HG02981 (cell line): ENCODE results near the gene MVK.

Source experiments
- ATAC-seq: cut with Tn5 transposase; IDR thresholded peaks from one replicate; pipeline ENCODE4 v1.9.1; 2021; ENCODE audit warnings: mild to moderate bottlenecking, moderate library complexity; ENCODE audit not compliant: unreplicated experiment

Gene MVK

DNA sequence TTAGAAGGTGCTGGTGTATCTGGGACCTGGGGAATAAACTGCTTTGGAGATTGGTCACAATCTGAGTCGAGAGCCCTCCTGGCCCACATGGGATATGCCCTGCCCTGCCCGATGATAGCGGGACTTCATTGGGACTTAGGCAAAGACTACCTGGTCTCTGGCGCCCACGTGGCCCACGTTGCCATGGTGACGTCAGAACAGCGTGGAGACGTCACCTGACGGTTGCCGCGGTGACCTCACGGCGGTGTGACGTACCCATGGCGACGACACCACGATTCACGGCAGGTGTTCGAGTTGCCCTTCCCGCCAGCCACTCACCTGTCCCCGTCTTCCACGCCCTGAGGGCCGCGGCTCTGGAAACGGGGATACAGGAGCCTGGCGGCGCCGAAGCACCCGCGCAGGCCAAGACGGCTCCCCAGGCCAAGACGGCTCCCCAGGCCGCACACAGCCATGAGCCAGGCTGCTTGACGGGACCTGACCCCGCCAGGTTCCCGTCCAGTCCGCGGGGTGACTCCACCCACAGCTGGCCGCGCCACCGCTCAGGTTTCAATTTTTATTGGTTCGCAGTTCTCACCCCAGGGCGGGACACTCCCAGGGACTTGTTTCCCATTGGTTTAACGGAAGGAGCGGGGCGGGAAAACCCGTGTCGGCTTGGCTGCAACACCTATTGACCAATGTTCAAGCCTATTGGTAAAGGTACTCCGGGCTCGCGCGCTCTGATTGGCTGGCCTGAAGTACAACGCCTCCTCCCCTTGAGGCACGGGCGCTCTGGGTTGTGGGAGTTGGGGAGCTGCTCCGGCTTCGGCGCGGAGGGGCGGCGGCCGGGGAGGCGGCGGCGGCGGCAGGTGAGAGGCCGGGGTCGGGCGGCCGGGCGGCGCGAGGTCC is at the start of gene MVK, which contains the start of gene MMAB:
MVK (plus strand) TSS at position 766 of the 885 bp plus-strand sequence. CDS start 1,029 bp downstream, outside the sequence.
MMAB (minus strand) TSS at position 476 of the 885 bp plus-strand sequence; CDS start at position 452, 24 bp downstream.
- peak; percentile 96 for ATAC-seq

- no peak for ATAC-seq
Observed at GRCh38 chr12:109524466-109525278, 48.9 kb upstream of the MVK start.

- no peak for ATAC-seq
Observed at GRCh38 chr12:109525279-109525585, 48.4 kb upstream of the MVK start.

- ATAC-seq: no peak
Observed at GRCh38 chr12:109527489-109528123, 46.0 kb upstream of the MVK start.

- ATAC-seq: no peak
Observed at GRCh38 chr12:109529691-109530640, 43.6 kb upstream of the MVK start.

DNA sequence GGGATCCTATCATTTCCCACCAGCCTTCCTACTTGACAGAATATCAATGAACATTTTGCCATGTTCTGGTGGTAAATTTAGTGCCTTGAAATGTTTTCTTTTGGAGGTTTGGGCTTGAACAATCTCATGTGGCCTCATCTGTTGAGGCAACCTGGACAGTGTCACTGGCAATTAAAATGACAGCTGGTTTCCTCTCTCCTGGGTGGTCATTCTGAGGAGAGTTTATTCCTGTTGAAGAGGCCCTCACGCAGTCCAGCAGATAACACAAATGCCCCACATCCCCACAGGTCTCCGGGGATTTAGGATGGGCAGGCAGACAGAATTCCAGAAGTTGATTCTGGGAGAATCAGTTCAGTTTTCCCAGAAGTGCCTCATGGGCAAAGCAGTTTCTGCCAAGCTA is 42.2 kb upstream of the MVK start:
- no peak for ATAC-seq

DNA sequence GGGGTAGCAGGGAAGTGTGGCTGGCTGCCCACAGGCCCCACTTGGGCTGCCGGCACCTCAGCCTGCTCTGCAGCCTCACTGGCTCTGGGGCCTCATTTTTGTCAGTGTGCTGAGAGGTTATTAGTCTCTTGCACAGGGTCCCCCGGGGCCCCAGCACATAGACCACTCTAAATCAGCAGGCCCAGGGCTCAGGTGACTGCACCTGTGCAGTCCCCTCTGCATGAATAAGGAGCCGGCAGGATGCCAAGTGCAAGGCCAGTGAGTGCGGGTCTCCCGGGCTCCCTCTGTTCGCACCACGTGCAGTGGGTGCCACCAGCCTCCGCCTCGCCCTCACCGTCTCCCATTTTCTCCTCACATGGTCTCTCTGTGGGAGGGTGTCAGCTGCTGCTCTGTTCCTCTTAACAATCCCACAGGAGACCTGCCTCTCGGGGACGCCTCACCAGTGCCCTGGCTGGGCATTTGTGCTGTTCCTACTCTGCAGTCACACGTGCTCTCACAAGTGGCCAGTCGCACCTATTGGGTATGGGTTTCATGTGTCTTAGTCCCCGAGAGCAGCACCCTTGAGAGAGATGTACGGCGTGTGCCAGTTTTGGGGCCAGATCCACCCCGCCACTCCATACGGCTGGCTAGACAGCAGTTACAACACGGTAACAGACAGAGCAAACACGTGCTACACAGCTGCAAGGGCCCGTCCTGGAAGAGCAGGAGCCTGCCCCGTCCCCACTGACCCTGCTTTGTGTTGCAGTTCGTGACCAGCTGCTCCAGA is 40.7 kb upstream of the MVK start:
- ATAC-seq: no peak

- ATAC-seq: no peak
Observed at GRCh38 chr12:109533487-109533740, 40.2 kb upstream of the MVK start.

- ATAC-seq: no peak
Observed at GRCh38 chr12:109534456-109534855, 39.1 kb upstream of the MVK start.

DNA sequence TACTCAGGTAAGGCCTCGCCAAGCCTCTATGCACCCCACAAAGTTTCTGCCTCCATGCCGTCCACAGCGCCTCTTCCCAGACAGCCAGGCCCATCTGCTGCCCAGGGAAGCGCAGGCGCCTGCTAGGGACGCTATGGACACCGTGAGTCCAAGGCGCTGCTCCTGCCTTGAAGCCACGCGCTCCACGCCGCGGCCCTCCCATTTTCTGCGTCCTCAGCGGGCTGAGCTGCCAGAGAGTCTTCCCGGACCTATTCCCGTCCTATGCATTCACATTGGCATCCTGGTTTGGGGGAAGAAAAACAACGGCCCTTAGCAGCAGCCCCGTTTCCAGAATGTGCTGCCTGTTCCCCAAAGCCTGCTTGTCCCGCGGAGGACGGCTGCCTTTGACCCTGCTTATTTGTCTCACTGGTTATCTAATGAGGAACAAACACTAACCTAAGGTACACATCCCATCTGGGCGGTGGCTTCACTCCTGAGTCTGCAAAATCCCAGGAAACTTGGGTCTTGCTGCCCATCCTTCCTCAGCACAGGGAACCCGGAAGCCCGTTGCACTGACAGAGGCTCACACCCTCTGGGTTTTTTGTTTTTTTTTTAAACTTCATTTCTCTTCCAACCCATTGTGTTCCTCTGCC is 38.2 kb upstream of the MVK start:
- ATAC-seq: no peak

DNA sequence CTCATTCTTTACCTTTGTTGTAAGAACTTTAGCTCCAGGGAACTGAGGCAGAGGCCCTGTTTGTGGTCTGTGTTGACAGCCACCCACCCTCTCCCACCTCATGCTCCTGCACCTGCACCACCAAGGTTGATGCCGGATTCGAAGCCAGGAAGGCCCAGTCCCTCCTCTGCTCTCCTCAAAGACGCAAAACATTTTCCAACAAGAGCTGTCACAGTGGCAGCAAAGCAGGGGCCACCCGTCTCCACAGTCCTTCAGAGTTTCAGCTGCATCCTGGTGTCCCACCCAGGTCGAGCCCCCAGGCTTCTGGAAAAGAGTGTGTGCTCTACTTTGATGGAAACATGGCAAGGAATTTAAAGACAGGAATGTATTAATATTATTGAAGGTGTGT is 37.7 kb upstream of the MVK start:
- no peak for ATAC-seq

DNA sequence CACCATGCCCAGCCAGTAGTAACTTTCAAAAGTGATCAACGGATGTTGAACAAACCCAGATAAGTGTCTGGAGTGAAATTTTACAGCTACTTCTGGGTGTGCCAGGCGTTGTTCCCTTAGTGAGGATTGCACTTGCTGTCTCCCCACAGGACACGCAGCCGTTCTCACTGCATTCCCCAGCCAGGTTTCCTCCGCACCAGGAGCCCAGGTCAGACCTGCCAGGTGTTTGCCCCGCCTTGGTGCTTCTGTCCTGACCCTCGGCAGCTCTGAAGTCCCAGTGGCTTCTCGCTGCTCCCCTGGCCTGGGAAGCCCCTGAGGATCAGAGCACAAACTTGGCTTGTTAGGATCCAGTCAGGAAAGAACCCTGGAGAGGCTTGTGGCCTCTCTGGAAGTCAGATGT is 36.5 kb upstream of the MVK start:
- no peak for ATAC-seq

- no peak for ATAC-seq
Observed at GRCh38 chr12:109538191-109538863, 35.3 kb upstream of the MVK start.

DNA sequence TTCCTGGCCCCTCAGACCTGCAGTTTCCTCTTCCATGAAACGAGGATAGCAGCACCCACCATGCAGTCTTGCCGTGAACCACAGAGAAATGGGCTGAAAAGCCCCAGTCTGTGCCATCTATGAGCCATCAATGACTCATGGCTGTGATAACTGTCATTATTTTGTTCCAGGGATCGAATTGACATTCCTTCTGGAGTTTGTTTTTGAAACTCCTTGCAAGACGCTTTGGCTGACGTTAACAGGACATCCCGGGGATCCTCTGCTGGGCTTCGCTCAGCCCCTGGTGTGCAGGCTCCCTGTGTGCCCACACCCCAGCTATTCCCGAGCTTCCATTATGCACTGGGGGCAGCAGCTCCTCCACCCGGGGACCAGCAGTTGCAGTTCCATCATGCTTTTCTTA is 34.1 kb upstream of the MVK start:
- no peak for ATAC-seq

GRCh38 chr12:109540526-109541412 is 32.8 kb upstream of the MVK start:
- no peak for ATAC-seq

GRCh38 chr12:109541413-109541726 is 32.2 kb upstream of the MVK start:
- no peak for ATAC-seq

DNA sequence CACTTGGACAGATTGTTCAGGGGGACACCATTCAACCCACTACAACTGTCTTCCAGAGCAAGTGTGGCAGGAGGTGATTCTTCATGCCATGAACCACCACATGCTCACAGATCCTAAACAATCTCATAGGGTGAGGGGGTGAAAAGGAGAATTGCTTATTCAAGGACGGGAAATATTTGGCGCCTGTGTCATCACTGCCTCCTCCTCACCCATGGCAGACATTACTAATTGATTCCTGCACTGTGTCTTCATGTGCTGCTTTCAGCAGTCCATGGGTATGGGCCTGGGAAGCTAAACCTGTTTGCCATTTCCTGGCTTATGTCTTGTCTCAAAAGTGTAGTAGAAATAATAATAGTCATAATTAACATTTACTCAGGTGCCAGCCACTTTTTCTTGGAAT is 31.6 kb upstream of the MVK start:
- ATAC-seq: no peak

DNA sequence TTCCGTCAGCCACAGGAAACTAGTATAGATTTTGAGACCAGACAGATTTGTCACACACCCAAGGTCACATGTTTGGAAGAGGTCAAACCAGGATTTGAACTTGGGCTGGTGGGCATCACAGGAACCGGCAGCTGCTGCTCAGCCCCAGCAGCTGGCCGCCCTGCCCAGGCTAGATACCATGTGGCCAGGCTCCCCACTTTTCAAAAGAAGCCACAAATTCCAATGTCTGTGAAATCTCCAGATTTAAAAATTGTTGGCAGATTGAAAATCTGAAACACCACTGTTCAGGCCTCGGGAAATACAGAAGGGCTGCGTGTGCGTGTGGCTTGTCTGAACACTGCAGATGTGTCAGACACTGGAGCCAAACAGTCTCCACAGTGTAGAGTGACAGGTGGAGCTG is 30.7 kb upstream of the MVK start:
- ATAC-seq: no peak
